HG03108 (cell line): ENCODE measurements around the gene GALNT14.

Experiments
- ATAC-seq: cut with Tn5 transposase; IDR thresholded peaks from one replicate; pipeline ENCODE4 v1.9.1; 2021; ENCODE audit warnings: moderate library complexity; ENCODE audit not compliant: unreplicated experiment

Gene GALNT14

GRCh38 chr2:30981096-30981495, 157.1 kb downstream of the GALNT14 start:
- no peak for ATAC-seq

DNA sequence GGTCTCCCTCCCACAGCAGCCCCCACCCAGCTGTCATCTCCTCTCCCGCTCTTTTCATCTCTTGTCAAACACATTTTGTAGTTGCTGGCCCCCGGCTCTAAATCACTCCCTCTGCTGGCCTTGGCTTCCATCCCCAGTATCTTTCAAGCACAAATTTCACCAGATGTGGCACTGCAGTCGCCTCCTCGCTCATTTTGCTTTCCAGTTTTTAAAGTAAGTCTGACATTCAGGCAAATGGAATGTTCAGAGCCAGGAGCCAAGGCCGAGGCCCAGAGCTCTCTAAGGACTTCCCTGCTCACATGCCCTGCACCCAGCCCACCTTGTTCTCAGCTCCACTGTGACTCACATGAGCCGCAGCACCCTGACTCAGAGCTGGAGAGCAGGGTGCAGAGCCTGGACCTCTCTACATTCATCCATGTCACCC, 158.4 kb downstream of the GALNT14 start:
- no peak for ATAC-seq

DNA sequence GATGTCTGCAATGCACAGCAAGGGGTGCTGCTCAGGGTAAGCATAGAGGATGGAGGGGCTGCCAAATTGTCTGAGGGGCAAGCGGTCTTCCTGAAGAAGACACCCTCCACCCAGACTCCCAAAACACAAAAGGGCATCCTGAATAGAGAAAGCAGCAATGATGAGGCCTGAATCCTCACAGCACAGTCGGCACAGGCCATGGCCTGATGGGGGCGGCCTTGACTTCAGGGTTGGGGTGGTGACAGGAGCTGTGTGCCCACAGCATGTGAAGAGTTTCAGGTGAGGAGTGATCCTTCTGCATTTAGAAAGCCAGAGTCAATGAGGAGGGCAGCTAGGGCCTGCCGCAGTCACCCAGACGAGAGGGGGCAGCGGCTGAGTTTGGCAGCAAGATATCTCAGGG, 159.4 kb downstream of the GALNT14 start:
- no peak for ATAC-seq

DNA sequence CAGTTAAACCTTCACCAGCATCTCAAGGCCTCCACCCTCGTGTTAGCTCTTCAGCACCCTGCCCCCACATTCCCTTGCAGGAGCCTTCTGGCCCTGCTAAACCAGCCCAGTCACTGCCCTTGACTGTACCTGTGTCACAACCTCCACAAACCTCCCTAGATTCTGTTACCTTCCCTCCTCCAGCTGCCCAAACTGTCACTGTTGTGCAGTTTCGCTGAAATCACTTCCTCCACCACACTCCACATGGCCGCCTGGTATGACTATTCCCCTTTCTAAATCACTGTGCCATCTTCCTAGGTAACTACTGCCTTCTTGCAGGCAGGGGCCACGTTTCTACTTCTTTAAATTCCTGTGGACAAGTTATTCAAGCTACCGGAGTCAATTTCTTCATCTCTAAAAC, 160.2 kb downstream of the GALNT14 start:
- ATAC-seq: no peak

DNA sequence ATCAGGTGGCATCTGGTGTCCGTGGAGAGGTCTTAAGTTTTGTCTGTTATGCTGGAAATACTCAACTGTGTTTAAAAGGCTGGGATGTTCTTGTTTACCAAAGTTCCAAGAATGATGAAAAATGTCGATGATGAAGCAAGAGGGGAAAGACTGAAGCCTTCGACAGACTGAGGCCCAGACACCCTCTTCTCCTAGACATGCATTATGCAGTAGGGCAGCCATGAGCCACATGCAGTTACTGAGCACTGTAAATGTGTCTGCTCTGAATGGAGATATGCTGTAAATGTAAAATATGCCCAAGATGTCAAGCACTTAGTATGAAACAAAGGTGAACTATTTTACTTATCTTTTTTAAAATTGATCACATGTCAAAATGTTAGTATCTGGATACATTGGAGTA, 163.1 kb downstream of the GALNT14 start:
- no peak for ATAC-seq

DNA sequence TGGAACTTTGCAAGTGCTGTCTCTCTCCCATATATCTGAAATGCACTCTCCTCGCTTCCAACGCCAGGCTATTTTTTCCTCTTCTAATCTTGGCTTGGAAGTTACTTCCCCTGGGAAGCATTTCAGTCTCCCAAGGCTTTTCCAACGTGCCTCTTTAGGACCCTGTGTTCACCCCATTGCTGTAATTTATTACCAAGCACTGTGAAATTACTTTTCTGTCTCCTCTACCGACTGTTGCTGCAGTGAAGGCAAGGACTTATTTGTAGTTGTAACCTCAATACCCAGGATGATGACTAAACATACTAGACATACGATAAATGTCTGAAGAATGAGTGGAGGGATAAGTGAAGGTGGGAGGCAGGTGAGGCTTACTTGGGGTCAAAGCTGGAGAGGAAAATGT, 163.7 kb downstream of the GALNT14 start:
- no peak for ATAC-seq

DNA sequence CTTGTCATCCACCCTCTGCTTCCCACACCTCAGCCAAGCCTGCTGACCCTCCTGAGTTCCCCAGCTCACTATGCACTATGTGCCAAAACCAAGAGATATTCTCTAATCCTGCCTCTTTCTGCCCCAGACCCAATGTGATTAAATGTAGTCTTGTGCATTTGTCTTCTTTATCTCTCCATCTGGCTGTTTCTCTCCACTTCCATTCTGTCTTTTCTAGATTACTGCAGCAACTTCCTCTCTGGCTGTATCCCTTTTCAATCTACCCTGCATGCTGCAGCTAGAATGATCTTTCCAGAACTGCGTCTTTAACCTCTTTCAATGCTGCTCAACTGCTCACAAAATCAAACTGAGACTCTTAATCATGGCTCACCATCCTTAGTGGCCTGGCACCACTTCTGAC, 164.1 kb downstream of the GALNT14 start:
- no peak for ATAC-seq

- ATAC-seq: no peak
These were observed 166.8 kb downstream of the GALNT14 start for GRCh38 chr2:30971231-30972025.

GRCh38 chr2:30968660-30969397, 169.4 kb downstream of the GALNT14 start:
- no peak for ATAC-seq

DNA sequence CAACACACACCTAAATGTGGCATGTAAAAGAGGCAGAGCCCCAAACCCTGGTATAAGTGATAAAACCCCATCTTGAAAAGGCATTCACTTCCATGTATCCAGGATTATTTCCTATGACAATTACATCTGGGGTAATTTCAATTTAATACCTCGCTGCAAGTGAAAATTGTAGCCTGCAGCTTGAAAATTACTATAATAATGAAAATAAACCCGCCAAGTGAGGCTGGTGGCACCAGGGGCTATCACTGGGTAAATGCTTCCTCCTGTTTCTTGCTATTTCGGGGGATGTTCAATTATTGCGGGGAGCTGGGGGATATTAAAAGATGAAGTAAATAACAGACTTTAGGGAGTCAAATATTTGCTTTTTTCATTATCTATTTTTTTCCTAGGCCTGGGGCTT, 171.5 kb downstream of the GALNT14 start:
- no peak for ATAC-seq

DNA sequence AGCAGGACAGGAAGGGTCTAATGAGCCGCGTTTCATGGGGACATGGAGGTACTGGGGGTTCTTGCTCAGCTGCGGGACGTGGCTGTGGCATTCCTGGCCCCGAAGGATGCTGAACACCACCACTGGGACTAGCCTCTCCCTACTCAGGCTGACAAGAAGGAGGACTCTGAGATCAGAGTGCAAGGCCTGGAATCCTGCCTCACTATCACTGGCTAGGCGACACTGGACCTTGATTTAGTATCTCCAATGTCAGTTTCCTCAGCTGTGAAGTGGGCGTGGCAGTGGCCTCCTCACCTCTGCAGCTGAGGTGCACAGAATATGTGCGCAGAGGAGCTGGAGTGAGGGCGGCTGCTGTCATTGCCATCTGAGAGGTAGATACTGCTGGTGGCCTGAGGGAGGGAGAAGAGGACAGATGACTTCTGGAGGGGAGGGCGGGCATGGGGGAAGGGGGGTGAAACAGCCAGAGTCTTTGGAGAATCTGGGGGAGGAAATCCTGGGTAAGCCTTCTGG, 173.2 kb downstream of the GALNT14 start:
- no peak for ATAC-seq

GRCh38 chr2:30964334-30965005, 173.8 kb downstream of the GALNT14 start:
- no peak for ATAC-seq

- ATAC-seq: no peak
These were observed 175.1 kb downstream of the GALNT14 start for GRCh38 chr2:30963184-30963583.

GRCh38 chr2:30960213-30960612, 178.0 kb downstream of the GALNT14 start:
- ATAC-seq: no peak

GRCh38 chr2:30959653-30960052, 178.6 kb downstream of the GALNT14 start:
- ATAC-seq: no peak

GRCh38 chr2:30958918-30959265, 179.3 kb downstream of the GALNT14 start:
- no peak for ATAC-seq

GRCh38 chr2:30958193-30958917, 179.9 kb downstream of the GALNT14 start:
- ATAC-seq: no peak

DNA sequence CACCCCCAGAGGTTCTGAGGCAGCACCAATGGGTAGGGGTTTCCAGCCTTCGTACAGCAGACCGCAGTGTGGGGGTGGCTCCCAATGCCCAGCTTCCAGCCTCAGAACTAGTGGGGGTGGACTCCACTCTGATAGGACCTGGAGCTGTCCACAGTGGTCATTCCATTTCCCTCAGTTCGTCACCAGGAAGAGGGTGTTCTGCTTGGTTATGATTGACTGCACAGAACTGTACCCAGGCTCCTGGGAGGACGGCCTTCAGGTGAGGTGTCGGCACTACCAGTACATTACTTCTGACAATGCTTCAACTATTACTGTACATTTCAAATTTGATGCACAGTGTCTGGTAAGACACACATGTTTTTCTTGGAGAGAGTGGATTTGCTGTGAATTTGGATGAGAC, 180.6 kb downstream of the GALNT14 start:
- ATAC-seq: no peak

- ATAC-seq: no peak
These were observed 181.2 kb downstream of the GALNT14 start for GRCh38 chr2:30956995-30957394.

DNA sequence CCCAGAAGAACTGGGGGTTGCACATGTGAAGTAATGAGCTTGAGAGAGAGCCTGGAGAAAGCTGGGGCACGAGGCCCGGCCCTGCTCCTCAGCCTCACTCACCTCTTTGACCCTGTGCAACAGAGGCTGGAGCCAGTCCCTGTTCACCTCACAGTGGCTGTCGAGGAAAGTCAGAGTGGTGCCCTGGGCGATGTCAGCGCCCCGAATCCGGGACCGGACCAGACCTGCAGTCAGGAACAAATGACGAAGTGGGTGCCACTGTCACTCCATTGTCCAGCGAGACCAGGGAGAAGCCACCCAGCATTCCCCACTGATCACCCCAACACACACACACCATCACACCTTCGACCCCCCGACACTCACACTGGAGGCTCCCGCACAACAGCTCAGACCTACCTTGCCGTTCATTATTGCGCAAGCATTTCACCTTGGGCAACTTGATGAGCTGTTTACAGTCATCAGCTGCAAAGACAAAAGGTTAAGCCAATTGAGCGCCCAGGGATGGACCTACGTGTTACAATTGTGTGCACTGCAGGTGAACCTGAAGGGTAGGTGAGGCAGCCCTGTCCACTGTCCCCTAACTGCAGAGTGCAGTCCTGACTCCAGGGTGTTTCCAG, 182.6 kb downstream of the GALNT14 start:
- ATAC-seq: no peak

DNA sequence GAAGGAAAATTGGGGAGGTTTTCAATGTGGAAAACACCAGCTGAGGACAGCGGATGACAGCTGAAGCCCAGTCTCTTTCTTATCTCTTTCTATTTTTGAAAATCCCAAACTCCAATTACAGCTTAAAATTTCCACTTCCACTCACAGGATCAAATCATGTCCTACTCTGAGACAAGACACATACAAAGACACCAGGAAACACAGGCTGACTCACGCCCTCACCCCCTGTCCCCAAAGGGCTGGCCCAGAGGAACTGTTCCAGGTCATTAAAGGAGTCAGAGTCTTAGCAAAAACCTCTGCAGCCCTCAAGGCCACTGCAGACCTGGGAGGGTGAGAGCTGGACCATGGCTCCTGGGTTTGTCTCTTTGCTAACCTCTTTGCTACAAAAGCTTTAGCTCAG, 187.9 kb downstream of the GALNT14 start:
- no peak for ATAC-seq
